Activated CD4-positive, CD25-positive, alpha-beta regulatory T cell treated with anti-CD3 and anti-CD28 coated beads, Interleukin-2, amount 50 U/mL, for 72 hours (primary cell): ENCODE measurements around the gene USB1.
"Not testable (repeated sequence)": the region's sequence is repeated elsewhere in the genome, so short reads cannot be mapped to it uniquely, and the experiment has no call there.

ENCODE experiments used
- DNase-seq: peaks from one replicate; pipeline ENCODE4 v3.0.0; 2021

Gene USB1

DNA sequence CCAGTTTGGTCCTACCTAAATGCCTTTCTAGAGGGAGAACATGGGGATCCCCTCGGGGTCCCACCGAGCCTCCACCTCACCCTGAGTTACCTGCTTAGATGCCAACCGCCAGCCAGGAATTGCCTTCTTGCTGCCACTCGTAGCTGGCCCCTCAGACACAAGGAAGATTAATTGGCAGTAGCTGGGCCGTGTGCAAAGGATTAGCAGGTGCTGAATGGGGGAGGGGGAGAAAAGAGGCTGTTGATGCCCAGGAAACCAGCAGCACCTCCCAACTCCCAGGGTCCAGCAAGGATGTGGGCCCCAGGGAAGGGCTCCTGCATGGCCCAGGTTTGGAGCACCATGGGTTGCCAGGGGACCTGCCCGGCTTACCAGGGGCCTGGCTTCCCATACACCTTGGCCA, 30.2 kb upstream of the USB1 start, which contains the start of gene CNGB1:
Gene CNGB1 (minus strand): TSS at position 159 of the 400 bp plus-strand sequence. CDS start 3,842 bp downstream, outside the sequence.
- no peak for DNase-seq

DNA sequence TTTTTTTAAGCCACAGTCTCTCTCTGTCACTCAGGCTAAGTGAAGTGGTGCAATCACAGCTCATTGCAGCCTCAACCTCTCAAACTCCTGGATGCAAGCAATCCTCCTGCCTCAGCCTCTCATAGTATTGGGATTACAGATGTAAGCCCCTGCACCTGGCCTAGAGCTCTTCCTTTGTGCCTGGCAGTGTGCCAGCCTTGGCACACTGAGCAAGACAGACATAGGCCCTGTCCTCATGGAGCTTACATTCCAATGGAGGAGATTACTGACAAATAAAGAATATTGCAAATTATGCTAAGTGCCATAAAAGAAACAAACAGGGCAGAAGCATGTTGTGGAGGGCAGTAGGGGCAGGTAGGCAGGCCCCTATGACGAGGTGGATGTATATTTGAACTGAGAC, 29.4 kb upstream of the USB1 start:
- no peak for DNase-seq

GRCh38 chr16:57972306-57972705, 28.9 kb upstream of the USB1 start:
- DNase-seq, result no peak

DNA sequence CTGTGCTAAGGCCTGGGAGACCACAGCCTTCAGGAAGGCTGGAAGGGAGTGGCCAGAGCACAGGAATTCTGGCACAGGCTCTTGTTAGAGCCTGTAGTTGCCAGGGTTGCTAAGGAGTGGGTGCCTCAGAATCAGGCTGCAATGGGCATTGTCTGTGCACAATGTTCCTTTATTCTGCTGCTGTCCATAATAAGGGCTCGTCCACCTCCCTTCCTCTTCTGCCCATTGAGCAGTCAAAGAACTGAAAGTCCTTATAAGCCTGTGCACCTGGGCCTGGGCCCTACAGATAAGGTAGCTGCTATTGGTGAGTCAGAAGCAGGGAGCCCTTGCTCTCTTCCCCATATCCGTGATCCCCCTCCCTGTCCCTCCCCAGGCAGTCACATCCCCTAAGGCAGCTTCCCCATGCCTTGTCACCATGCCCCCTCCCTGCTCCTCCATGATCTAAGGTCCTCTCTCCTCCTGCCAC, 24.8 kb upstream of the USB1 start:
- no peak for DNase-seq

GRCh38 chr16:57977418-57978069, 23.7 kb upstream of the USB1 start:
- DNase-seq, result no peak

DNA sequence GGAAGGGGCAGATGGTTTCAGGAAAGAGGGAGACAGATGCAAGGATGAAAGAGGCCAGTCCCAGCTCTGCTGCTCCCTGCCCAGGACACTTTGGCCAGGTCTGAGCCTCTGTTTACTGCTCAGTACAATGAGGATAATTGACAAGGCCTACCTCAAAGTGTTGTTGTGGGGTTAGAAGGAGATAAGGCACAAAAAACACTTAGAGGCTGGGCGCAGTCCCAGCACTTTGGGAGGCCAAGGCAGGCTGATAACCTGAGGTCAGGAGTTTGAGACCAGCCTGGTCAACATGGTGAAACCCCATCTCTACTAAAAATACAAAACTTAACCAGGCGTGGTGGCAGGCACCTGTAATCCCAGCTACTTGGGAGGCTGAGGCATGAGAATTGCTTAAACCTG, 23.1 kb upstream of the USB1 start:
- DNase-seq, result not testable (repeated sequence)

- DNase-seq, result no peak
These were observed 22.1 kb upstream of the USB1 start for GRCh38 chr16:57979006-57979585.

DNA sequence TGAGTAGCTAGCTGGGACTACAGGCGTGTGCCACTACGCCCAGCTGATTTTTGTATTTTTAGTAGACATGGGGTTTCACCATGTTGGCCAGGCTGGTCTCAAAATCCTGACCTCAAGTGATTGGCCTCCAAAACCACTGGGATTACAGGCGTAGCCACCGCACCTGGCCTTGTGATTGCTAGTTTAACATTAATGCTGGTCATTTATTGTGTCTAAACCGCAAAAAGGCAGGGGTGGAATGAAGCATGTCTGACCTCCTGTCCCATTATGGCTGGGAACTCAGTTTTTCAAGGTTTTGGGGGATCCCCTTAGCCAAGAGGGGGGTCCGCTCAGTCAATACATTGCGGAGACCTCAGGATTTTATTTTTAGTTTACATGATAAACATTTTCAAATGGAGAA, 19.6 kb upstream of the USB1 start:
- no peak for DNase-seq

- DNase-seq, result no peak
These were observed 18.8 kb upstream of the USB1 start for GRCh38 chr16:57982385-57982784.

- peak; percentile 89 for DNase-seq
These were observed 16.6 kb upstream of the USB1 start for GRCh38 chr16:57984443-57985203.

- no peak for DNase-seq
These were observed 15.7 kb upstream of the USB1 start for GRCh38 chr16:57985204-57986181.

DNA sequence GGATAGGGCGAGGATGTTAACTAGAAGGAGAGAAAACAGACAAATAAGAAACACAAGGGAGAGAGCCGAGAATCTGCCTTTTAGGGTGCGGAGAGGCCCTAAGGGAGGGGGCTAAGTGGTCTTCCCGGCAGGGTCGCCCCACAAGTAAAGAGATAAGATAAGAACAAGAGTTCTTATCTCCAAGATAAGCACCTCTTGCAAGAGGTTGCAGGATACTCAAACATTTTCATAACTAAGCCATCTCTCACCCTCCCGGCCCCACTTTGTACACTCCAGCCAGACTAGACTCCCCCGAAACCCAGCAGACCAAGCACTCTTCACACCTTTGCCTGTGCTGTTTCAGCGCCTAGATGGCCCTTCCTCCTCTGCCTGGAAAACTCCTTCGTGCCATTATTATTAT, 15.0 kb upstream of the USB1 start:
- no peak for DNase-seq

- no peak for DNase-seq
These were observed 13.6 kb upstream of the USB1 start for GRCh38 chr16:57987441-57988177.

- DNase-seq, result no peak
These were observed 12.3 kb upstream of the USB1 start for GRCh38 chr16:57988929-57989328.

GRCh38 chr16:57991551-57992059, 9.6 kb upstream of the USB1 start:
- DNase-seq, result no peak

- DNase-seq, result no peak
These were observed 9.1 kb upstream of the USB1 start for GRCh38 chr16:57992084-57992483.

GRCh38 chr16:57993438-57993837, 7.8 kb upstream of the USB1 start:
- no peak for DNase-seq

DNA sequence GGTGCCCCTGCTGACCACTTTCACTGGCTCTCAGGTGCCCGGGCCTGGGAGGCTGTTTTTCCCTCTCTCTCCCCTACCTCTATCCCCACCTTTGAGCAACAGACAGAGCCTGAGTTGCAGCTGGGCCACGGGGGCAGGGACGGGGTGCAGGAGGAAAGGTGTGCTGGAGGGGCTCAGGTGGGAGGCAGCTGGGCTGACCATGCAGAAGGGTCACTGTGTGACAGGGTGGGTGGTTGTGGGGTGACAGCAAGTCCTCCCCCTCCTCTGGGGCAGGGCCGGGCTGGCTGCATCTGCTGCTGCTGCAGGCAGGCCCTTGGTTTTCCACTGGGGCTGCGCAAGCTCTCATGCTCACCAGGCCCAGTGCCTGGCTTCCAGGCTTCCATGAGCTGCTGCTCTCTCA, 7.3 kb upstream of the USB1 start:
- no peak for DNase-seq

GRCh38 chr16:57994361-57994760, 6.8 kb upstream of the USB1 start:
- no peak for DNase-seq

GRCh38 chr16:57994778-57995177, 6.4 kb upstream of the USB1 start:
- no peak for DNase-seq

DNA sequence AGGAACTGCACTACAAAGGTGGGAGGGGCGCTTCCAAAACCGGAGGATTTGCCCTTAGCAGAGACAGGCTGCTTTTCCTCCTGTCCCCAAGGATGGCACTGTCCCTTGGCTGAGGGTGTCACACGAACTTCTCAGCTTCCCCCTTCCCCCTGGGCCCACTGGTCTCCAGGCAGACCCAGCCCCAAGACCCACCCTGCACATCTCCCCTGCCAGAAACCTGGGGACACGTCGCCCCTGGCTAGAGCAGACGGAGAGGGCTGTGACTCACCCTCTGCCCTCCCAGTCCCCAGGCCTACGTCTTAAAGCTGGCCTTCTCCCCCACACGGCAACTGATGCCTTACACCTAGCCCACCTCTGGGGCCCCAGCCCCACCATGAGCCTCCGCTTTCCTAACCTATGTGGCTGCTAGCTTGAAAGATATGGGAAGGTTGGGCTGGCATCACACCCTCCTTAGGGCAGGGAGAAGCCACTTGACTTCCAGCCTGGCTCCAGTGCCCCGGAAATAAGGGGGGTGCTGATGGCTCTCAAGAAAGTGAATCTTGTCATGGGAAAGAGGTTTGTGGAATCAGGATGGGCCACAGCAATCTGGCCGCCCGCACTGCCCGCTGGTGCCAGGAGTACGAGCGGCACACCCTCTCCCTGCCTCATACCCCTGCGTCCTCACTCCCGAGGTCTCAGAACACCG, 5.3 kb upstream of the USB1 start:
- no peak for DNase-seq
